Brain microvascular endothelial cell (primary cell): ENCODE results near the gene DSC1.
"Not testable (repeated sequence)": the region's sequence is repeated elsewhere in the genome, so short reads cannot be mapped to it uniquely, and the experiment has no call there.

Experiments used
- DNase-seq: peaks from one replicate; pipeline ENCODE4 v3.0.0-alpha.2; 2020
- H3K27ac ChIP-seq: fragments of 250-450 bp; sonication (Bioruptor Pico); 2 replicates; pipeline ENCODE4 v1.5.1; 2020; ENCODE audit warnings: mild to moderate bottlenecking, moderate library complexity
- H3K27me3 ChIP-seq: fragments of 250-450 bp; sonication (Bioruptor Pico); replicated peaks from 2 replicates; pipeline ENCODE4 v1.5.1; 2020; ENCODE audit warnings: mild to moderate bottlenecking
- H3K36me3 ChIP-seq: fragments of 250-450 bp; sonication (Bioruptor Pico); replicated peaks from 2 replicates; pipeline ENCODE4 v1.5.1; 2020; ENCODE audit warnings: mild to moderate bottlenecking
- H3K4me3 ChIP-seq: 2 replicates; pipeline ENCODE4 v1.5.1; 2011; ENCODE audit warnings: low read depth, mild to moderate bottlenecking, control low read depth, low read length, moderate library complexity
- in situ Hi-C: cut with HindIII; loops from 2 replicates; pipeline ENCODE4 v1.10.0; 2017; ENCODE audit warnings: low sequenced_read_pairs, low pct_ligation_motif_present
- TF ChIP-seq, protein P1 (sequence below): IDR thresholded peaks from 2 replicates; pipeline ENCODE4 v1.5.1; 2011; ENCODE audit warnings: low read depth, mild to moderate bottlenecking, moderate library complexity, low read length, control low read depth, inconsistent platforms; ENCODE audit errors: missing control alignments

Gene DSC1

DNA sequence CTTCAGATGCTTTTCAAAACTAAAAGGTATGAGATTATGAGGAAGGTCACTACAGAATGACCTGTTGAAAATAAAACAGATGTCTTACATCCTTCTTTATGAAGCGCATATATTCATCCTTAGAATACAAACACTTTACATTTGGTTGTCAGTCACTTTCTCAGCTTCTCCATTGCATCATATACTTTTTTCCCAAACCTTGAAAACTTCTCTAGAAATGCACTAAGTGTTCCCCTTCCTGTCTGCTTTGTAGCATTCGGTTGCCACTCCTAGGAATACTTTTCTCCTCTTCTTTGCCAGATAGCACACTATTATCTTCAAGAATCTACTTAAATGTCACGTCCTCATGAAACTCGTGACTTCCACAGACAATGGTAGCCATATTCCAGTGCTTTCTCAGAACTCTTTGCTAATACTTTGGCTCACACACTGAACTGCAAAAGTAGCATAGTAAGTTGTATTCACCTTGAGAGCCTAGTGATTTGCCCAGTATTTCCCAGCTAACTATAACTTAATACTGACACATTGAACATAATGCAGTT, 27.6 kb downstream of the DSC1 start:
- no peaks in the 10 kb centered on the region for H3K36me3 ChIP-seq
- H3K4me3 ChIP-seq: no peak overlapping the region
- no peak overlapping the region for H3K27ac ChIP-seq
- in situ Hi-C loops: no loop called here
- no peaks in the 10 kb centered on the region for H3K27me3 ChIP-seq
- TF ChIP-seq, protein P1, sequence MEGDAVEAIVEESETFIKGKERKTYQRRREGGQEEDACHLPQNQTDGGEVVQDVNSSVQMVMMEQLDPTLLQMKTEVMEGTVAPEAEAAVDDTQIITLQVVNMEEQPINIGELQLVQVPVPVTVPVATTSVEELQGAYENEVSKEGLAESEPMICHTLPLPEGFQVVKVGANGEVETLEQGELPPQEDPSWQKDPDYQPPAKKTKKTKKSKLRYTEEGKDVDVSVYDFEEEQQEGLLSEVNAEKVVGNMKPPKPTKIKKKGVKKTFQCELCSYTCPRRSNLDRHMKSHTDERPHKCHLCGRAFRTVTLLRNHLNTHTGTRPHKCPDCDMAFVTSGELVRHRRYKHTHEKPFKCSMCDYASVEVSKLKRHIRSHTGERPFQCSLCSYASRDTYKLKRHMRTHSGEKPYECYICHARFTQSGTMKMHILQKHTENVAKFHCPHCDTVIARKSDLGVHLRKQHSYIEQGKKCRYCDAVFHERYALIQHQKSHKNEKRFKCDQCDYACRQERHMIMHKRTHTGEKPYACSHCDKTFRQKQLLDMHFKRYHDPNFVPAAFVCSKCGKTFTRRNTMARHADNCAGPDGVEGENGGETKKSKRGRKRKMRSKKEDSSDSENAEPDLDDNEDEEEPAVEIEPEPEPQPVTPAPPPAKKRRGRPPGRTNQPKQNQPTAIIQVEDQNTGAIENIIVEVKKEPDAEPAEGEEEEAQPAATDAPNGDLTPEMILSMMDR: no peak
- DNase-seq: no peak

DNA sequence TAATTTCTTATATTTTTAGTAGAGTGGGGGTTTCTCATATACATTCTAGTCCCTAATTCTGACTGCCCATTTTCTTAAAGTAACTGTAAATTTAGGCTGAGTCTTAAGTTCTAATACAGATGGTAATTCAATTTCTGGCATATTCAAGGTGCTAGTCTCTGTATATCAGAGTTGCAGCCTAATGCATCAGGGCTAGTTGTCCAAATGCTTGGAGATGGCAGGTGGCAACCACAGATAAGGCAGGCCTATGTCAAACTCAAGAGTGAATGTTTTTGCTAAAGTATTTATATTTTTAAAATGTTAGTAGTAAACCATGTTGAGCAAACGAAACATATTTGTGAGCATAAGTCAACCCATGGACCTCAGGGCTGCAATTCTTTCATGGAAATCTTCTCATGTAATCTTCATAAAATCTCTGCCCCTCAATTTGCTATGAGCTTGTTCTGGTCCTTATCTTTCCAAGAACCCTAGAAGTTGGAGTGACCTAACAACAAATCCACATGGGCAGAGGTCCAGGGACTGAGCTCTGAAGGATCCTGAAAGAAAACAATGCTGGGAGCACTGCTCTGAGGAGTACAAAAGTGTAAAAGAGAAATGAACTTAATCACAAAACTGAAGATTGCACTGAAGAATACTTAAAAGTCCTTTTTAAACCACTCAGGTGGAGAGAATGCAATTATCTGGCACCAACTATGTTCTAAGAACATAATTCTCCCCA, 33.1 kb downstream of the DSC1 start:
- no peak for DNase-seq
- H3K4me3 ChIP-seq: no peak overlapping the region
- H3K27ac ChIP-seq: no peak overlapping the region
- in situ Hi-C loops: no loop called here
- no peaks in the 10 kb centered on the region for H3K27me3 ChIP-seq
- H3K36me3 ChIP-seq: no peaks in the 10 kb centered on the region
- TF ChIP-seq, protein P1: no peak

DNA sequence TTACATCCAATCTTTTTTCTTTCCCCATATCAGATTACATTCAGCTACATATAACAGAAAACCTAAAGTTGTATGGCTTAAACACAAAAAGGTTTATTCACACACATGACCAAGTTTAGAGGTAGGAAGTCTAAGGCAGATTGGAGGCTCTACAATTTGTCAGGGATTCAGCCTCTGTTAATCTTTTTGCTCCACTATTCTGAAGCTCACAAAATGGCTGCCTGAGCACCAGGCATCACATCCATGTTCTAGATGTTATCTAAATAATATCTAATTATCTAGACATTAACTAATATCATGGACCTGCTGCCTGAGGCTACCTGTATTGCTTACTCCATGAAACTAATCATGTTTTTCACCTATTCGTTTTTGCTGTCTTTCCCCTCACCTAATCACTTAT, 36.8 kb downstream of the DSC1 start:
- in situ Hi-C loops: no loop called here
- Histone ChIP-seq H3K4me3 (no peak overlapping the region), H3K36me3 (no peaks in the 10 kb centered on the region), H3K27me3 (no peaks in the 10 kb centered on the region), H3K27ac (no peak overlapping the region)
- no peak for DNase-seq
- TF ChIP-seq, protein P1: no peak

DNA sequence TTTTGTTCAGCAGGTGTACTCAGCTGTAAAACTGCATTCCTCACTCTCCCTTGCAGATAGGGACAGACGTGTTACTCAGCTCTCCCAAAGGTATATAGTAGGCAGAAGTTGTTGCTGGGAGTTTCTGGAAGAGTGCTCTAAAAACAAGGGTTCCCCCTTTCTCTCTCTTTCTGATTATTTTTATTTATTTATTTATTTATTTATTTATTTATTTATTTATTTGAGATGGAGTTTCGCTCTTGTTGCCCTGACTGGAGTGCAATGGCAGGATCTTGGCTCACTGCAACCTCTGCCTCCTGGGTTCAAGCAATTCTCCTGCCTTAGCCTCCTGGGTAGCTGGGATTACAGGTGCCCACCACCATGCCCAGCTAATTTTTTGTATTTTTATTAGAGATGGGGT, 39.5 kb downstream of the DSC1 start:
- H3K27ac ChIP-seq, H3K36me3 ChIP-seq, H3K4me3 ChIP-seq, in situ Hi-C loops, H3K27me3 ChIP-seq, DNase-seq: not testable (repeated sequence)

DNA sequence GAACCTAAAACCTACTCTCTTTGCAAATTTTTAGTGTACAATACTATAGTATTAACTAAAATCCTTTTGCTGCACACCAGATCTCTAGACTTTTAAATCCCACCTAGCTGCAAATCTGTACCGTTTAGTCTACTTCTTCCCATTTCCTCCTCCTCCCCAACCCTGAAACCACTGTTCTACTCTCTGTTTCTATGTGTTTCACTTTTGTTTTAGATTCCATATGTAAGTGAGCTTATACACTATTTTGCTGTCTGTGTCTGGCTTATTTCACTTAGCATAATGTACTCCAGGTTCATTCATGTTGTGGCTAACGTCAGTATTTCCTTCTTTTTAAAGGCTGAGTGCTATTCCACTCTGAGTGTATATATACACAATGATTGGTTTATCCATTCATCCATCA, 42.1 kb downstream of the DSC1 start:
- TF ChIP-seq, protein P1: no peak
- H3K27ac ChIP-seq: no peak overlapping the region
- no peaks in the 10 kb centered on the region for H3K27me3 ChIP-seq
- no peak for DNase-seq
- in situ Hi-C loops: no loop called here
- H3K36me3 ChIP-seq: no peaks in the 10 kb centered on the region
- H3K4me3 ChIP-seq: no peak overlapping the region

DNA sequence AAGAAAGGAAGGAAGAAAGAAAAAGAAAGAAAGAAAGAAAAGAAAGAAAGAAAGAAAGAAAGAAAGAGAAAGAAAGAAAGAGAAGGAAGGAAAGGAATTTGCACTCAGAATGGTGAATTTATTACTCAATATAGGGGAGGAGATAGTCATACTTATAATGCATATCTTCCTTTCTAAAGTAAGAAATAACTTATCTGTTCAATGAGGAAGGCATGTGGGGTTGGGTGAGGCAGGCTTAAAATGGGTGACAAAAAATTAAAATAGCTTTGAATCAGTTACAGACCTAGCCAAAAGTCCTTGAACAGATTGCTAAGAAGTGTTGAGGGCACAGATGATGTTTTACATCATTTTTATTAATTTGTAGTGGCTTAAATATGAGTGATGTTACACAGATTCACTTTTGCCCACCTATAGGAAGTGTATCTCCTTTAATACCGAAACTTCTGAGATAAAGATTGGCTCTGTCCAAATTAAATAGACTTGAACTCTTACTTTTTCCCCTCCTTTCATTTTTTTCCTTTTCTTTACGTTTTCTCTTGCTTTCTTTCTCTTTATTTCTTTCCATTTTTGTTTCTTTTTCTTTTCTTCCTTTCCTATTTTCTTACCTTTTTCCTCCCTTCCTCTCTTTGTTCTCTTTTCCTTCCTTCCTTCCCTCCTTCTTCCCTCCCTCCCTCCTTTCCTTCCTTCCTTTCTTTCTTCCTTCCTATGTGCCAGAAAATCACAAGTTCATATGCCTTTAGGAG, 45.6 kb downstream of the DSC1 start:
- Histone ChIP-seq H3K27ac (no peak overlapping the region), H3K27me3 (no peaks in the 10 kb centered on the region), H3K36me3 (no peaks in the 10 kb centered on the region), H3K4me3 (no peak overlapping the region)
- no peak for DNase-seq
- TF ChIP-seq, protein P1: no peak
- in situ Hi-C loops: no loop called here
